ENCODE data around the gene NEURL1B. TPM values are rescaled to one million over a fixed set of nuclear protein-coding genes. Genes with fewer than 3 reads are reported as not detected.

NEURL1B gene
- total RNA-seq, 4 donors from 2014 or later, result 33.6 to 98.8 (median 93.2) TPM

GRCh38 chr5:172694541-172694940 is 53.5 kb downstream of the NEURL1B start:
- H3K27me3 ChIP-seq, result no peaks in the 10 kb centered on the region
- WGBS, 2 donors, result 87 to 88% methylated on average over 8 of the region's 8 CpGs
- peaks cover 0 to 53% (median 24%) of the 10 kb centered on the region in 4 donors for H3K4me1 ChIP-seq
- no peak overlapping the region for H3K4me3 ChIP-seq
- H3K27ac ChIP-seq, result peak overlapping the region in 2 of 4 donors; percentile 86 to 97
- DNase-seq (ENCODE audit: low spot score in 2 of 2), result no peak
- peaks cover 0 to 12% (median 0%) of the 10 kb centered on the region in 3 donors for H3K36me3 ChIP-seq
- no peak for TF ChIP-seq POLR2A (IDR thresholded peaks at IDR 0.05)
- TF ChIP-seq EP300 (IDR thresholded peaks at IDR 0.05), result no peak
- TF ChIP-seq, protein P1, sequence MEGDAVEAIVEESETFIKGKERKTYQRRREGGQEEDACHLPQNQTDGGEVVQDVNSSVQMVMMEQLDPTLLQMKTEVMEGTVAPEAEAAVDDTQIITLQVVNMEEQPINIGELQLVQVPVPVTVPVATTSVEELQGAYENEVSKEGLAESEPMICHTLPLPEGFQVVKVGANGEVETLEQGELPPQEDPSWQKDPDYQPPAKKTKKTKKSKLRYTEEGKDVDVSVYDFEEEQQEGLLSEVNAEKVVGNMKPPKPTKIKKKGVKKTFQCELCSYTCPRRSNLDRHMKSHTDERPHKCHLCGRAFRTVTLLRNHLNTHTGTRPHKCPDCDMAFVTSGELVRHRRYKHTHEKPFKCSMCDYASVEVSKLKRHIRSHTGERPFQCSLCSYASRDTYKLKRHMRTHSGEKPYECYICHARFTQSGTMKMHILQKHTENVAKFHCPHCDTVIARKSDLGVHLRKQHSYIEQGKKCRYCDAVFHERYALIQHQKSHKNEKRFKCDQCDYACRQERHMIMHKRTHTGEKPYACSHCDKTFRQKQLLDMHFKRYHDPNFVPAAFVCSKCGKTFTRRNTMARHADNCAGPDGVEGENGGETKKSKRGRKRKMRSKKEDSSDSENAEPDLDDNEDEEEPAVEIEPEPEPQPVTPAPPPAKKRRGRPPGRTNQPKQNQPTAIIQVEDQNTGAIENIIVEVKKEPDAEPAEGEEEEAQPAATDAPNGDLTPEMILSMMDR (IDR thresholded peaks at IDR 0.05), result no peak
- H3K9me3 ChIP-seq, result no peaks in the 10 kb centered on the region

GRCh38 chr5:172695232-172696054 is 54.4 kb downstream of the NEURL1B start:
- Histone ChIP-seq H3K36me3 (peaks cover 0 to 6% (median 0%) of the 10 kb centered on the region in 3 donors), H3K4me3 (no peak overlapping the region), H3K4me1 (peaks cover 0 to 59% (median 24%) of the 10 kb centered on the region in 4 donors), H3K27ac (peak overlapping the region; percentile 74 to 97 (median 84)), H3K27me3 (no peaks in the 10 kb centered on the region), H3K9me3 (no peaks in the 10 kb centered on the region)
- no peak for TF ChIP-seq EP300 (IDR thresholded peaks at IDR 0.05)
- TF ChIP-seq POLR2A (IDR thresholded peaks at IDR 0.05), result no peak
- TF ChIP-seq, protein P1 (IDR thresholded peaks at IDR 0.05), result no peak
- 35 to 54% methylated on average over 13 to 14 of the region's 14 CpGs for WGBS, 2 donors
- no peak for DNase-seq (ENCODE audit: low spot score in 2 of 2)

GRCh38 chr5:172696171-172696849 is 55.2 kb downstream of the NEURL1B start:
- H3K9me3 ChIP-seq, result no peaks in the 10 kb centered on the region
- DNase-seq (ENCODE audit: low spot score in 2 of 2), result no peak
- H3K27me3 ChIP-seq, result no peaks in the 10 kb centered on the region
- H3K4me1 ChIP-seq, result peaks cover 0 to 66% (median 24%) of the 10 kb centered on the region in 4 donors
- no peaks in the 10 kb centered on the region for H3K36me3 ChIP-seq
- H3K27ac ChIP-seq, result peak overlapping the region; percentile 74 to 97 (median 84)
- 44 to 50% methylated on average over 18 to 19 of the region's 20 CpGs for WGBS, 2 donors
- peak overlapping the region; percentile 56 to 79 (median 59) for H3K4me3 ChIP-seq
- TF ChIP-seq EP300 (IDR thresholded peaks at IDR 0.05) (no peak), POLR2A (IDR thresholded peaks at IDR 0.05) (no peak)
- TF ChIP-seq, protein P1 (IDR thresholded peaks at IDR 0.05), result no peak

DNA sequence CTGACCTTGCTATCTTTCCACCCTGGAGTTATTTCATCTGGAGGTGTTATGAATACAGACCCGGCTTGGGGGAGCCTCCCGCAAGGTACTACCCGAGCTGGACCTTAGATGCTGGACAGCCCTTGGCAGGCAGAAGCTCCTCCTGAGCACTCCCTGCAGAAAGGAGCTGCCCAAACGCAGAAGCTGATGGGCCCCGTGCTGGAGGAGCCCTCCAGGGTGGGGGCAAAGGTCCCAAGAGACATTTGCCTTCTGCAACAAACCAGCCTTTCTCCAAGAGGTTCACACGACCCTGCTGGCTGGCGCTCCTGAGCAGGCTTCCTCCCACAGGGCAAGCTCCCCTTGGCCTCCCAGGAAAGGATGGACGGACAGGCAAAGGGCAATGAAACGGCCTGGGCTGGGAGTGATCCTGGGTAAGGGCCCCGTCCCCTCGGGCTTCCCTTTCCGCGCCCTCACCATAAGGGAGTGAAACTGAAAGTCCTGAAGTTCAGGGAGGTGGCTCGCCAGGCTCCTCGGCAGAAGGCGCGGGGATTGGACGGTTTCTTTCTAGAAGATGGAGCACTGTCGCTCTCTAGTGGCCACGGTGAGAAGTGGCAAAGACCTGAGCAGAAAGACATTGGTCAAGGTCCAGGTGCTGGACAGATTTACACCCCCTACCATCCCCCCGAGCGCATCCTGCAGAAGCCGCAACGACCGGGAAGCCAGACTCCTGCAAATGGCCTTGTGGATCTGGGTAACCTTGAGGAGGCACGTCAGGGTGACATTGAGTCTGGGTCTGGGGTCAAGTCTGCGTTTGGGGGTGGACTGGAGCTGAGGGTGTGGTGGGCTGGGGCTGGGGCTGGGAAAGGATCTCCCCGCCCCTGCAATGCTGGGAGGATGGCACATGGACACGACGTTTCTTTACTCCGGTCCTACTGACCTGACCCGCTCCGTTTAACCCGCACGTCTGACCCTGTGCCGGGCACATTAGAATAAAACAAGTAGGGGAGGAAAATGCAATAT is 56.4 kb downstream of the NEURL1B start:
- H3K36me3 ChIP-seq, result no peaks in the 10 kb centered on the region
- peak overlapping the region; percentile 56 to 79 (median 59) for H3K4me3 ChIP-seq
- TF ChIP-seq EP300 (IDR thresholded peaks at IDR 0.05) (peak in 1 of 2 donors; percentile 83), POLR2A (IDR thresholded peaks at IDR 0.05) (peak in 1 of 2 donors; percentile 32)
- TF ChIP-seq, protein P1 (IDR thresholded peaks at IDR 0.05), result peak; percentile 89 to 96 (median 93)
- no peaks in the 10 kb centered on the region for H3K9me3 ChIP-seq
- peaks cover 0 to 67% (median 20%) of the 10 kb centered on the region in 4 donors for H3K4me1 ChIP-seq
- peak overlapping the region; percentile 74 to 97 (median 84) for H3K27ac ChIP-seq
- DNase-seq (ENCODE audit: low spot score in 2 of 2), result peak; percentile 83 to 90
- WGBS, 2 donors, result 14 to 16% methylated on average over 34 to 36 of the region's 36 CpGs
- H3K27me3 ChIP-seq, result no peaks in the 10 kb centered on the region

All from tibial nerve (tissue), 4 donors.